ENCODE measurements around the gene FSD2. TPM values are rescaled to one million over a fixed set of nuclear protein-coding genes. Genes with fewer than 3 reads are reported as not detected.

The FSD2 gene
- total and polyA plus RNA-seq, 10 of the 15 experiments (the other 5 are each of a cell fraction or from before 2014, with no cell fraction given): under 0.01 to 0.39 (median 0.07) TPM; not detected in 3

GRCh38 chr15:82838096-82838735 lies 32.3 kb upstream of the FSD2 start:
- no peak overlapping the region for H3K9ac ChIP-seq (ENCODE audit: control insufficient read depth, insufficient read depth, low read length)
- H3K27ac ChIP-seq (ENCODE audit: control insufficient read depth, insufficient read depth): no peak overlapping the region
- peaks cover 7% of the 10 kb centered on the region; the same call in 1 of the 2 replicates for H4K20me1 ChIP-seq (ENCODE audit: control insufficient read depth, insufficient read depth)
- peaks cover 2% of the 10 kb centered on the region for H3K4me1 ChIP-seq (ENCODE audit: control insufficient read depth, insufficient read depth, low read length)
- no peak overlapping the region for H3K4me3 ChIP-seq
- peaks cover 4 to 14% of the 10 kb centered on the region in 2 experiments; a peak in 3 of 4 replicates for H3K36me3 ChIP-seq (ENCODE audit: control insufficient read depth in 2 of 2, insufficient read depth in 2 of 2, low read length in 1 of 2)
- SMC1A ChIA-PET (ENCODE audit: uncharacterized antibody, unreplicated experiment): interaction anchor here (1.0 kb wide), 1 partner anchor 9 kb away, joined by 3 read pairs; no protein-coding TSS in a partner anchor
- H3K4me2 ChIP-seq (ENCODE audit: control insufficient read depth, insufficient read depth): no peak overlapping the region
- CTCF ChIA-PET: no interaction called here
- in situ Hi-C loops (cut with MboI): loop anchor here (10.0 kb wide), 2 partner anchors 293 to 1543 kb away; partner anchors contain the start of gene RPS17
- no TSS peak for BruUV-seq (replicated peaks)
- ATAC-seq (no peak; the same call in 2 of the 3 replicates), FAIRE-seq (no peak), DNase-seq (ENCODE audit: low read depth, low spot score) (no peak)
- WGBS (ENCODE audit: insufficient coverage, insufficient replicate concordance, low lambda C conversion rate, missing lambda C conversion rate): 91% methylated on average over 14 of the region's 14 CpGs
- no peaks in the 10 kb centered on the region for H3K9me3 ChIP-seq (replicated peaks; ENCODE audit: control insufficient read depth, insufficient read depth, low read length)
- no peak overlapping the region for H2AFZ ChIP-seq (ENCODE audit: control insufficient read depth, low read depth, low read length)
- POLR2A ChIA-PET: no interaction called here
- no peaks in the 10 kb centered on the region for H3K27me3 ChIP-seq (replicated peaks in 1 of 2; ENCODE audit: control insufficient read depth in 2 of 2, insufficient read depth in 2 of 2, low read length in 1 of 2)
- no peaks in the 10 kb centered on the region for H3K79me2 ChIP-seq (ENCODE audit: control insufficient read depth, insufficient read depth, low read length)
- RAD21 ChIA-PET (ENCODE audit: unreplicated experiment): no interaction called here
- intact Hi-C loops (cut with micrococcal nuclease; ENCODE audit: unreplicated experiment): loop anchor here (10.0 kb wide), 1 partner anchor 303 kb away; no protein-coding TSS in a partner anchor
- no peak for TF ChIP-seq ZZZ3 (IDR thresholded peaks at IDR 0.05; ENCODE audit: control insufficient read depth, insufficient read length, low read depth)
- TF ChIP-seq EED (IDR thresholded peaks at IDR 0.05; ENCODE audit: low read depth): no peak
- no peak for TF ChIP-seq ZNF207 (IDR thresholded peaks at IDR 0.05; ENCODE audit: borderline replicate concordance)
- TF ChIP-seq SIN3A (IDR thresholded peaks at IDR 0.05; ENCODE audit: low read depth, low read length): no peak
- TF ChIP-seq SIX5 (IDR thresholded peaks at IDR 0.05; ENCODE audit: low read depth, low read length, severe bottlenecking): no peak
- no peak for TF ChIP-seq HDGF (IDR thresholded peaks at IDR 0.05)
- TF ChIP-seq NRF1 (conservative IDR thresholded peaks at IDR 0.05; ENCODE audit: low read depth, low read length): no peak
- TF ChIP-seq SREBF2 (IDR thresholded peaks at IDR 0.05; ENCODE audit: low read length): no peak
- TF ChIP-seq TCF7 (IDR thresholded peaks at IDR 0.05; ENCODE audit: borderline replicate concordance): no peak
- no peak for TF ChIP-seq USF1 (IDR thresholded peaks at IDR 0.05; ENCODE audit: borderline replicate concordance, extremely low read length, insufficient read depth, low read depth, low read length)
- TF ChIP-seq BCL11A (IDR thresholded peaks at IDR 0.05; ENCODE audit: low read depth, low read length): no peak
- no peak for TF ChIP-seq PAX5 (IDR thresholded peaks at IDR 0.05; ENCODE audit: borderline replicate concordance, low read depth, low read length)
- no peak for TF ChIP-seq CREM (IDR thresholded peaks at IDR 0.05; ENCODE audit: low read depth)
- TF ChIP-seq POU2F2 (IDR thresholded peaks at IDR 0.05; ENCODE audit: borderline replicate concordance, low read depth, low read length): no peak
- no peak for TF ChIP-seq GABPA (IDR thresholded peaks at IDR 0.05; ENCODE audit: low read depth)
- TF ChIP-seq BCL3 (IDR thresholded peaks at IDR 0.05; ENCODE audit: borderline replicate concordance, insufficient read depth, low read depth, low read length, poor library complexity, severe bottlenecking): no peak
- TF ChIP-seq YY1 (IDR thresholded peaks at IDR 0.05; ENCODE audit: low read depth, low read length): no peak
- TF ChIP-seq FOS (IDR thresholded peaks at IDR 0.05; ENCODE audit: borderline replicate concordance, extremely low read depth, insufficient read length): no peak
- TF ChIP-seq RUNX3 (IDR thresholded peaks at IDR 0.05; ENCODE audit: low read length): no peak
- no peak for TF ChIP-seq KLF5 (IDR thresholded peaks at IDR 0.05; ENCODE audit: partially characterized antibody)

Data from GM12878 (cell line).